ENCODE data around the gene PCDHA8. TPM values are rescaled to one million over a fixed set of nuclear protein-coding genes. Genes with fewer than 3 reads are reported as not detected.

The PCDHA8 gene
- total RNA-seq, 1 experiment from 2014 or later = 0.10 TPM

Other genes with a start within 250 kb of the PCDHA8 start
- 2.5 TPM for gene CD14, start 208.0 kb upstream of the PCDHA8 start, total RNA-seq (2021; ENCODE audit: unreplicated experiment)
- gene TMCO6, start 201.7 kb upstream of the PCDHA8 start, total RNA-seq (2021; ENCODE audit: unreplicated experiment) = 18.9 TPM
- 81.7 TPM for gene NDUFA2, start 193.6 kb upstream of the PCDHA8 start, total RNA-seq (2021; ENCODE audit: unreplicated experiment)
- gene IK, start 193.4 kb upstream of the PCDHA8 start, total RNA-seq (2021; ENCODE audit: unreplicated experiment) = 98.2 TPM
- 49.2 TPM for gene WDR55, start 176.3 kb upstream of the PCDHA8 start, total RNA-seq (2021; ENCODE audit: unreplicated experiment)
- 1.8 TPM for gene DND1, start 167.6 kb upstream of the PCDHA8 start, total RNA-seq (2021; ENCODE audit: unreplicated experiment)
- 76.4 TPM for gene HARS1, start 149.8 kb upstream of the PCDHA8 start, total RNA-seq (2021; ENCODE audit: unreplicated experiment)
- gene HARS2, start 149.7 kb upstream of the PCDHA8 start, total RNA-seq (2021; ENCODE audit: unreplicated experiment) = 44.1 TPM
- 62.2 TPM for gene ZMAT2, start 140.7 kb upstream of the PCDHA8 start, total RNA-seq (2021; ENCODE audit: unreplicated experiment)
- not detected for gene PCDHA1, start 55.0 kb upstream of the PCDHA8 start, total RNA-seq (2021; ENCODE audit: unreplicated experiment)
- not detected for gene PCDHA2, start 46.3 kb upstream of the PCDHA8 start, total RNA-seq (2021; ENCODE audit: unreplicated experiment)
- gene PCDHA3, start 40.1 kb upstream of the PCDHA8 start, total RNA-seq (2021; ENCODE audit: unreplicated experiment) = not detected
- gene PCDHA4, start 34.1 kb upstream of the PCDHA8 start, total RNA-seq (2021; ENCODE audit: unreplicated experiment) = 3.1 TPM
- 0.10 TPM for gene PCDHA5, start 19.6 kb upstream of the PCDHA8 start, total RNA-seq (2021; ENCODE audit: unreplicated experiment)
- gene PCDHA6, start 13.2 kb upstream of the PCDHA8 start, total RNA-seq (2021; ENCODE audit: unreplicated experiment) = 0.31 TPM
- gene PCDHA7, start 6.9 kb upstream of the PCDHA8 start, total RNA-seq (2021; ENCODE audit: unreplicated experiment) = 0.15 TPM
- 0.21 TPM for gene PCDHA9, start 7.2 kb downstream of the PCDHA8 start, total RNA-seq (2021; ENCODE audit: unreplicated experiment)
- 0.33 TPM for gene PCDHA10, start 14.7 kb downstream of the PCDHA8 start, total RNA-seq (2021; ENCODE audit: unreplicated experiment)
- 0.08 TPM for gene PCDHA11, start 27.8 kb downstream of the PCDHA8 start, total RNA-seq (2021; ENCODE audit: unreplicated experiment)
- 10.0 TPM for gene PCDHA12, start 34.1 kb downstream of the PCDHA8 start, total RNA-seq (2021; ENCODE audit: unreplicated experiment)
- gene PCDHA13, start 40.9 kb downstream of the PCDHA8 start, total RNA-seq (2021; ENCODE audit: unreplicated experiment) = 1.0 TPM
- 0.59 TPM for gene PCDHAC1, start 85.1 kb downstream of the PCDHA8 start, total RNA-seq (2021; ENCODE audit: unreplicated experiment)
- gene PCDHAC2, start 125.3 kb downstream of the PCDHA8 start, total RNA-seq (2021; ENCODE audit: unreplicated experiment) = 8.8 TPM
- 0.05 TPM for gene PCDHB1, start 210.2 kb downstream of the PCDHA8 start, total RNA-seq (2021; ENCODE audit: unreplicated experiment)